GM18505 (cell line): ENCODE results near the gene DUOXA2.
"Not testable (repeated sequence)": the region's sequence is repeated elsewhere in the genome, so short reads cannot be mapped to it uniquely, and the experiment has no call there.

Source experiments
- ATAC-seq: cut with Tn5 transposase; IDR thresholded peaks from one replicate; pipeline ENCODE4 v1.9.1; 2021; ENCODE audit not compliant: unreplicated experiment
- POLR2A ChIP-seq: IDR thresholded peaks from 4 replicates; pipeline ENCODE4 v1.6.1; 2011; ENCODE audit warnings: borderline replicate concordance; ENCODE audit not compliant: insufficient read depth, insufficient read length; ENCODE audit errors: extremely low read depth

The DUOXA2 gene

DNA sequence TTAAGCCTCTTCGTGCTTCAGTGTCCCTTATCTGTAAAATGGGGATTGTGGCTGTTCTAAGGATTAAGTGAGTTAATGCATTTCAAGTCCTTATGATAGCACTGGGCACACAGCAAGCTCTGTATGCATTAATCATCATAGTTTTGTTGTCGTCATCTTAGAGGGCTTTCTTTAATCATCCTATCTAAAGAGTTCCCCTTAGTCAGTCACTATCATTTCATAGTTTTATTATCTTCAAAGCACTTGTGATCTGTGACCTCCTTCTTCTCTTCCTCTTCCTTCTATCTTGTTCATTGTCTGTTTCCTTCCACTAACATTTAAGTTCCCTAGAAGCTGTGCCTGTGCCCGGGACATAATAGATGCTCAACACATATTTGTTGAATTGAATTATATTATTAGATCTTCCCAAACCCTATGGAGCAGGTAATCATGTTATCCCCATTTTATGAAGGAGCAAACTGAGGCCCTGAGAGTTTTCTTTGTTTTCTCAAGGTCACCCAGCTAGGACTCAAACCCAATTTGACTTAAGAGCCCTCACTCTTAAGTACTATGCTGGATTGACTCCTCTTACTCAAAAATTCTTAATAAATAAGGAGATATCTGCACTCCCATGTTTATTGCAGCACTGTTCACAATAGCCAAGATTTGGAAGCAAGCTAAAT, 24.3 kb upstream of the DUOXA2 start:
- ATAC-seq = no peak
- no peak for TF ChIP-seq POLR2A

DNA sequence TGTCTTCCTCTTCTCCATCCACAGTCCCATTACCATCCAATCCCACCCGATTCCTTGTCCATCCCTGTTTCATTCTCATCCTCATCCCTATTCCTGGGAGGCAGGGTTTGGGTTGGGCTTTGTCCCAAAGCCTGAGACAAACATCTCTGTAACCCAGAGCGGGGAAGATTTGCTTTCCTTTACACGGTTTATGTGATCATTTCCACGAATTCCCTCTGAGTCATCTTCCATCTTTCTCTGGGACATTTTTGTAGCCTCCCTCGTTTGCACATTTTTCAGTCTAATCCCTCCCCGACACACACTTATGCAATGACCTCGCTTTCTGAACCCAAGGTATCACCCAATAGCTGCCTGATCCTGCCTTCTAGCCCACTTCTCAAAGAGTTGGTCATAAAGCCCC, 23.0 kb upstream of the DUOXA2 start:
- no peak for ATAC-seq
- no peak for TF ChIP-seq POLR2A

DNA sequence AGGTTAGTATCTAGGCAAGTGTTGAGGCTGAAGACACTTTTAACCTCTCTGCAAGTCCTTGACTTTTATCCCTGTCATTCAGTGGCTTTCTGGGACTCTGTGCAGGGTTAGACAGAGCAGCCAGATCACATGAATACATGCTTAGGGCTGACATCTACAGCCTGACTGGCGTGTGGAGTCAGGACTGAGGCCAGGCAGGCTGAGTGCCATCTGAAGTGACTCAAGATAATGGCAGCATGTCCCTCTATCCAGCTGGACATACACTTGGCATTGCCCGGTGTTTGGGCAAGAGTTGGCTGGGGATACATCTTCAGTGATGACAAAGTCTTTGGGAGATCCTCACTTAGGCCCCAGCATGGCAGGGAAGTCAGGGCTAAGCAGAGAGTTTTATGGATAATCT, 22.6 kb upstream of the DUOXA2 start:
- no peak for TF ChIP-seq POLR2A
- ATAC-seq = no peak

DNA sequence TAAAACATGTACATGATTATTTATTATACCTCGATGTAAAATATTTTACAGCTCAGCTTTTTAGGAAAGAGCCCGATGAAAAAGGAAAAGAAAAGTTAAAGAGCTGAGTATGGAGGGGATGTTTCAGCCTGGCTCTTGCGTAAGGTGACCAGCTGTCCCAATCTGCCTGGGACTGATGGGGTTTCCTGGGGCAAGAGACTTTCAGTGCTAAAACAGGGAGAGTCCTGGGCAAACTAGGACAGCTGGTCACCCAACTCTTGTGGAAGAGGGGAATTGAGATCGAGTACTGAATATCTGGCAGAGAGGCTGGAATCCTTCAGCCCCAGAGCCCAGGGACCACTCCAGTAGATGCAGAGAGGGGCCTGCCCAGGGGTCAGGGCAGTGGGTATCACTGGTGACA, 21.1 kb upstream of the DUOXA2 start:
- no peak for ATAC-seq
- TF ChIP-seq POLR2A = no peak

DNA sequence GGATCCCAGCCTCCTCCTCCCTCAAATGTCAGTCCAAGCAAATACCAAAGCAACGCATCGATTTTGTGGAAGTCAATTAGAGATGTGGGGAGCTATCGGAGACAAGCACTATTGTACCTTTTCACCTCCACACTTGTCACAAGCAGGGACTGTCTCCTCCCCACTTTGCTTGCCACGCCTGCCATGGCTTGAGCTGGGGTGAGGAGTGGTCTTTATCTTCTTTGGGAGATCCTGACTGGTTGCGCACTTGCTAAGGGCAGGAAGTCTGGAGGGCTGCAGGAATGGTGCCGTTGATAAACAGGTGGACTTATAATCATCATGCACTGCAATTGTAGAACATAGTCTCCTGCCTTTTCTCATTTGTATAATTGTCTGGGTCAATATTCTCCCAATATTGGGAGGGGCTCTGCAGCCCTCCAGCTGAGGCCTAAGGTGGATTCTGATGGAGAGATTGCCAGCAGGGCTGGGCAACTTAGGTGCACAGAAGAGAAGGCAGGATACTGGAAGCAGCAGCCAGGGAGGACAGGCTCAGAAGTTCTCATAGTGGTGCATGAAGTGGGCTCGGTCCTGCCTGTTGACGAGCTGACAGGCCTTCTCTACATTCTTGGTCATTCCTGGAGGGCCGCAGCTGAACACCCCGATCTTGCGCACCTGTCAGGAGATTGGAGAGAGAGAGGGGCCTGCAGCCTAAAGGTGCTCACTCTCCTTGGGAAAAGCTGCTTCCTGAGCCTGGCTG, 20.3 kb upstream of the DUOXA2 start:
- no peak for TF ChIP-seq POLR2A
- no peak for ATAC-seq

DNA sequence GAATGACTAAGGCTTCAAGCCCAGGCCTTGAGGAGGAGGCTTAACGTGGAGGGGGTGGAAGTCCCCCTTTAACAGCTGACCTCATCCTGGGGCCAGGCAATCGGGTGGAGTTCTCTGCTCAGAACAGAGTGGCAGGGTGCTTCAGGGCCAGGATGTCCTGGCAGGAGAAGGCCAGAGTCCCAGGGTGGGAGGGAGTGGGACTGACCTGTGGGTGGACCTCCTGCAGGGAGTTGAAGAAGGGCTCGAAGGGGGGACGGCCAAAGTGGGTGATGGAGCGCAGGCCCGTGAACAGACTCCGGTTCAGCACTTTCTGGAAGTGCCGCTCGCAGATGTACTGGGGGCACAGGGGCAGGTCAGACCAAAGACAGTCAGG, 19.8 kb upstream of the DUOXA2 start:
- TF ChIP-seq POLR2A = no peak
- ATAC-seq = no peak

DNA sequence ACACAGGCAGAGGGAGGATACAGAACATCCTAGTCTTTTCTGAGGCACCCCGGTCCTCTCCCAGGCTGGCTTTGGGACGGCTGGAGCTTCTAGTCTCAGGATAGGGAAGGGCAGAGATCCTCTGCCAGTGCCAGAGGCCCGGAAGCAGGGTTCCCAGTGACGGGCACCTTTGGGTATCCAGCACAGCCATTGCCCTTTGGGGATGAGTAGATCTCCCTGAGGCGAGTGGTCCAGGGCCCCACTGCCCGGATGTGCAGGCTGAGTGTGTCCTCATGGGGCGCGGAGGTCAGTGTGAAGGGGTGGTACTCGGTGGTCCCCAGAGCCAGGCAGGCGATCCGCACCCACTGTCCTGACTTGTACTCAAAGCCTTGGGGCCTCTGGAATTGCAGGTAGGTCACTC, 18.5 kb upstream of the DUOXA2 start:
- ATAC-seq = no peak
- no peak for TF ChIP-seq POLR2A

DNA sequence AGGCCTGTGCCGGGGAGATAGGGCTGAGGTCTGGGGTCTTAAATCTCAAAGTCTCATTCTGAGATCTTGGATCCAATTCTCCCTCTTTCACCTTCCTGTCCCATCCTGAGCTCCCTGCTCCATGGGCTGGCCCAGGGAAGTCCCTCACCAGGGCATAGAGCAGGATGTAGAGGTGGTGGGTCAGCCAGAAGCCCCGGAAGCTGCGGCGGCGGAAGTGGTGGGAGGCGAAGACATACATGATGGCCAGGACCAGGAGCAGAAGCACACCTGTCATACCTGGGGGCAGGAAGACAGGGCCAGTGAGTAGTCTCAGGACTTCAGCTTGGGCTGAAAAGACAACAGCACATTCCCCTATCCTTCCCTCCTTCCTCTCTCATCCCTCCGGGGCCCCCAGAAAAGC, 16.7 kb upstream of the DUOXA2 start:
- no peak for TF ChIP-seq POLR2A
- ATAC-seq = no peak

DNA sequence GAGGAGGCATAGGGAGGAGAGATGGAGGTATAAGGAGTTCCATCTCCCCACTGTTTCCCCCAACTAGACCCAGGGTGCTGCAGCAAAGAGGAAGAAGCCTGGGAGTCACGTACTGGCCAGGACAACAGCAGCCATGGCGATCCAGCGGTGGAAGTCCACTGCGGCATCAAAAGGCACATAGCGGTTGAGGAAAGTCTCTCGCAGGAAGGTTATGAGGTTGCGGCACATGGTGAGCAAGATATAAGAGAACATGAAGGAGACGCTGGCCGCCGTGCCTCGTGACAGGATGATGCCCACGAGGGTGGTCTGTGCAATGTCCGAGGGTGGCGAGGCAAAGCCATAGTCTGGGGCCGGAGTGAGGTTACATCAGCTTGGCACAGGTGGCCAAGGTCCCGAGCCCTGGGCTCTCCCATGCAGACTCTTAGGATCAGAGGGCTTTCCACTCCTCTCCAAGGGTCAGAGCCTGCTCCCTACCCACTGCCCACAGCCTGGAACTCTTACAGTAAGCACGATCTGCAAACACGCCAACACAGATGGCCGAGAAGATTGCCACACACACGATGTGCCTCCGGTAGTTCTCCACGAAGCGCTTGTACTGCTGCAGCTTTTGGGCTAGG, 14.5 kb upstream of the DUOXA2 start:
- no peak for TF ChIP-seq POLR2A

DNA sequence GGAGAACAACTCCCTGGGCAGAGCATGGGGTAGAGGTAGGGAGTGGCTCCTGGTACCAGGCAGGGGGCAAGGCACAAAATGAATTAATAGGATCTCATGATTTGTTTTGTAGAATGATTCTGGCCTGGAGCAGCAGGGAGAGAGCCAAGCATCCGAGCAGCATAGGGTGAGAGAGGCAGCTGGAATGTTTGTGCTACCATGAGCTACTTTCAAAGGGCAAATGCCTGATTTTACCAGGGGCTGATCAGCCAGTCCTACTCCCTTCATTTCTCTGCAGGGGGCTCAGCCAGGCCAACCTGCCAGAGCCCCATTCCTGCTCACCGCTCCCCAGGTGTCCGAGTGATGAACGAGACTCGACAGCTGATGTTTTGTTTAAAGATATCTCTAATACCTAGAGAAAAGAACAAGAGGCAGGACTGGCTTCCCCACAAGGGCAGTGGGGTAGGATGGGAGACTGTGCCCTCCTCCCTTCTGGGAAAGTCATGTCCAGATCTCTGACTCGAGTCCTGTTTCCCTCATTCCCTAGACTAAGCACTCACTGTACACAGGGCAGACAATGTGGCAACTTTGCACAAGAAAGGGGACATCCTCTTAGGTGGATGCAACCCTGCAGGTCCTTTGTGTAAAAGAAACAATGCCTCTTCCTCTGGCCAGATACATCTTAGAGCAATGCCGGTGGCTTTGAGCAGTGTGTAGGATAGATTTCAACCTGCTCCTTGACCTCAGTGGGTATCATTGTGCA, 13.1 kb upstream of the DUOXA2 start:
- no peak for TF ChIP-seq POLR2A
- no peak for ATAC-seq

More for the DNA sequence above, 14.5 kb upstream of the DUOXA2 start:
- no peak for ATAC-seq

DNA sequence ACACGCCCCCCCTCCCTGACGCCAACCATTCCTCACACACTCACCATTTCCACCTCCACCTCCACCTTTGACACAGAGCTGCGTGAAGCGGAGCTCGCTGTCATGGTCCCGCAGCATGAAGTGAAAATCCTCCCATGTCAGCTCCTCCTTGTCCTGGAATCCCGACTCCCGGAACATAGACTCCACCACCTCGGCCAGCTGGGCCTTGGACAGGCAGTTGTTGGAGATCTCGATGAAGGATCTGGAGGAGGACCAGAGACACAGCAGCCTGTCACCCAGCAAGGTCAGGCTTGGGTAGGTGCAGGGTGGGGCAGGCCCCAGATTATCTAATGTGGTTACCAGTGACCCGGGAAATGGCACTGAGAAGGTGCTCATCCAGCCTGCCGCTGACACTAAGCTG, 12.4 kb upstream of the DUOXA2 start:
- no peak for ATAC-seq
- no peak for TF ChIP-seq POLR2A

DNA sequence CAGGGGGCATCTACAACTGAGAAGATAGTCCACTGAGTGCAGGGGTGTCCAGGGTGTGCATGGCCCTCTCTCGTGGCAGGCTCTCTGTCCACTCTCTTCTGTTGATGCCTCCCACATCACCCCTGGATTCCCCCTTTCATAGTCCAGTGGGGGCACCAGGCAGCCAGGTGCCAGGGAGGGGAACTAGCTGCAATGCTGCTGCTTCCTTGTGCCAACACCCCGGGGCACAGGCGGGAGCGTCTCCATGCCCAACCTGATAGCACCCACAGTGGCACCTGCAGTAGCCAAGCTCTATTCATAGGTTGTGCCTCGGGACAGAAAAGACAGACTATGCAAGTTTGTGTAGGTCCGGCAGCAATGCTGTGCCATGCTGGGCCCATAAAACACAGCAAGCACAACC, 11.9 kb upstream of the DUOXA2 start:
- TF ChIP-seq POLR2A = no peak
- ATAC-seq = no peak

DNA sequence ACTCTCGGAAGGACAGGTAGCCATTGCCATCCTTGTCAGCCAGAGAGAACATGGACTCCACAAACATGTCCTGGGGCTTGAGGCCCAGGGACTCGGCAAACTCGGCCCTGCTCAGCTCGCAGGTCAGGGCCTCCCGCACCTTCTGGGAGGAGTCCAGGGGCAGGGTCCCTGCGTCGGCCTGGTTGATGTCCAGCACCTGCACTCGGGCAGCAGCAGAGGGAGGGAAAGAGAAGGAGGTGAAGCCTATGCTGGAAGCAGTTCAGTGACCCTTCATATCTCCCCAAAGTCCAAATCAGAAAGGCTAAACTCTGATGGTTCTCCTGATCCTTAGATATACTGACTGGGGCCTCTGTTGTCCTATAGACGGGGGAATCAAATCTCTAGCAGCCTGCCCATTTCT, 10.0 kb upstream of the DUOXA2 start:
- not testable (repeated sequence) for ATAC-seq

DNA sequence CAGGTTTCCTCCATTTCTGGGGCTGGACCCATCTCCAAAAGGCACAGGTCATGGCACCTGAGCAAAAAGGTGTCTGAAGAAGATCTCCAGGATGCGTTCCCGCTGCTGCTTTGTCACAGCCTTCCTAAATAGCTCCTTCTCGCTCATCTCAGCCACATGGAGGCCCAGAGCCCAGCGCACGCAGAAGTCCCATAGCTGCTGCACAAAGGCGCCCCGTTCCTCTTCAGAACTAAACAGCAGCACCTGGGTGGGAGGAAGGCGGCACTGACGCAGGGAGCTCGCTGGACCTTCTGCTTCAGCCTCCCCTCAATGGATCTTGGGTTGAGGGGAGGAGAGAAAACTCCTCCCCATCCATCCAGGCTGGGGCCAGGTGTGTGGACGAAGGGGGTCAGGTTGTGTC, 8.5 kb upstream of the DUOXA2 start:
- no peak for ATAC-seq
- no peak for TF ChIP-seq POLR2A

DNA sequence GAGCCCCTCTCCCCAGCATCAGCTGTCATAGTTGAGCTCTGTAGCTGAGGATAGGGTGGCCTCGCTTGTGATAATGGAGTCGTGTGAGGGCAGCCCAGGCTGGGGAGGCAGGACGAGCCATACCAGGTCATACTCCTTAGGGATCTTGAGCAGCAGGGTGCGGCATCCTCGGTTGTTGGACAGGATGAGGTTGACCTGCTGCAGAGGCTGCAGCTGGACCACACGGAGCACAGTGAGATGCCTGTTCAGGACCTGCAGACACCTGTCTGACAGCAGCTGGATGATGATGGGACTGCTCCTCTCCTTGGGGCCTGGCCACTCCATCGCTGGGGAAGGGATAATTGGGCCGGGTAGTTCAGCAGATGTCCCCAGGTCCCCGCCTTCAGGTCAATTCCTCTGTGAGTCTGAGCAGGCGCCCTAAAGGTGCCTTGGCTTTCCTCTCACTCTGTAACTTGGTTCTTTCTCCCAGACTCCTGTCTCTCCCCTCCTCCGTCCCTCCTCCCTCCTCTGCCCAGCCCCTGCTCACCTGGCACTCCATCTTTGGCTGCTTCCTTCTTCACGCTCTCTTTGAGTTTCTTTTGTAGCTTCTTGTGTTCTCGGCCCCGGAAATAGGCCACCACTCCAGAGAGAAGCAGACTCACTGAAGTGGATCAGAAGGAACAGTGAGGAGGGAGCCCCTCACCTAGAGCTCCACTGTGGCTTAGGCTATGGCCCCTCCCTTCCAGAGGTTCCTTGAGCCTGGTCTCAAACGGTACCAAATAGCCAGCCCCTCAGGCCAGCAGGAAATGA, 7.9 kb upstream of the DUOXA2 start:
- no peak for TF ChIP-seq POLR2A
- ATAC-seq = no peak
